Bronchial epithelial cell (primary cell): Measurements from ENCODE around the gene ZNF333. TPM values are rescaled to one million over a fixed set of nuclear protein-coding genes. Genes with fewer than 3 reads are reported as not detected.

Experiments
- DNase-seq: peaks from one replicate; pipeline ENCODE4 v3.0.0-alpha.2; 2010; ENCODE audit warnings: low read depth
- FAIRE-seq: peaks from 2 replicates; lab custom pipeline; 2011; peaks lifted over from hg19 to GRCh38; lab: Jason Lieb, UNC
- H3K27me3 ChIP-seq: 2 replicates; pipeline ENCODE4 v1.5.1; 2011; ENCODE audit warnings: low read length; ENCODE audit not compliant: control insufficient read depth, insufficient read depth
- H3K36me3 ChIP-seq: 2 replicates; pipeline ENCODE4 v1.5.1; 2011; ENCODE audit warnings: low read length; ENCODE audit not compliant: control insufficient read depth, insufficient read depth
- H3K4me3 ChIP-seq: 2 replicates; pipeline ENCODE4 v1.5.1; 2011; ENCODE audit warnings: mild to moderate bottlenecking, low read depth, low read length, control low read depth
- CTCF ChIP-seq: IDR thresholded peaks from 2 replicates; pipeline ENCODE4 v1.5.1; 2011; ENCODE audit warnings: mild to moderate bottlenecking, moderate library complexity, low read length, control low read depth, inconsistent platforms; ENCODE audit not compliant: insufficient read depth, severe bottlenecking
- total RNA-seq: library from RNA; depleted of rRNA; stranded (reverse); fragments of >200 nt; gene quantifications from 2 replicates; pipeline ENCODE4 v1.2.1, GENCODE V29; 2014

The ZNF333 gene
- total RNA-seq, 1 donor from 2014 or later: 22.9 TPM

GRCh38 chr19:14655726-14656125 lies 34.1 kb upstream of the ZNF333 start:
- DNase-seq: no peak
- Histone ChIP-seq H3K4me3 (no peak overlapping the region), H3K36me3 (no peaks in the 10 kb centered on the region), H3K27me3 (no peaks in the 10 kb centered on the region)
- TF ChIP-seq CTCF: no peak
- no peak for FAIRE-seq

- H3K27me3 ChIP-seq: no peaks in the 10 kb centered on the region
- H3K36me3 ChIP-seq: no peaks in the 10 kb centered on the region
- no peak for DNase-seq
- TF ChIP-seq CTCF: no peak
- FAIRE-seq: no peak
- no peak overlapping the region for H3K4me3 ChIP-seq
Measured at GRCh38 chr19:14659874-14660489, 29.9 kb upstream of the ZNF333 start.

GRCh38 chr19:14661372-14661924 lies 28.4 kb upstream of the ZNF333 start:
- H3K36me3 ChIP-seq: no peaks in the 10 kb centered on the region
- no peak for DNase-seq
- H3K27me3 ChIP-seq: no peaks in the 10 kb centered on the region
- FAIRE-seq: no peak
- TF ChIP-seq CTCF: no peak
- H3K4me3 ChIP-seq: no peak overlapping the region

GRCh38 chr19:14669940-14670339 lies 19.9 kb upstream of the ZNF333 start:
- TF ChIP-seq CTCF: no peak
- DNase-seq (no peak), FAIRE-seq (no peak)
- Histone ChIP-seq H3K36me3 (no peaks in the 10 kb centered on the region), H3K4me3 (no peak overlapping the region), H3K27me3 (no peaks in the 10 kb centered on the region)

DNA sequence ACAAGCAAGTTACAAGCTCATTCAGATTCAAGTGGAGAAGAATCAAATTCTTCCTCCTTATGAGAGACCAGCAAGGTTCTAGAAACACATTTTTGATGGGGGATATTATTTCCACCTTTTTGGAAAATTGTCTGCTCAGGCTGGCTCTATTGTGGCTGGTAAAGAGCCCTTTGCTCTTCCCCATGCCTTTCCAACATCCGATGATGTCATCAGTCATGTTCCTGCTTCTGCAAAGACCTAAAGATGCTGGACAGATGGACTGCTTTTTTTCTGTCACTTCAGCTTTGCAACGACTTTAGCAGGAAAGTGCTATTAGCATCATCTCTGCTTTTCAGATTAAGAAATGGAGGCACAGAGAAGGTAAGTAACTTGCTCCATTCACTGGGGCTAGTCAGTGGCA lies 19.4 kb upstream of the ZNF333 start:
- Histone ChIP-seq H3K36me3 (no peaks in the 10 kb centered on the region), H3K4me3 (no peak overlapping the region), H3K27me3 (no peaks in the 10 kb centered on the region)
- TF ChIP-seq CTCF: no peak
- DNase-seq: no peak
- no peak for FAIRE-seq

DNA sequence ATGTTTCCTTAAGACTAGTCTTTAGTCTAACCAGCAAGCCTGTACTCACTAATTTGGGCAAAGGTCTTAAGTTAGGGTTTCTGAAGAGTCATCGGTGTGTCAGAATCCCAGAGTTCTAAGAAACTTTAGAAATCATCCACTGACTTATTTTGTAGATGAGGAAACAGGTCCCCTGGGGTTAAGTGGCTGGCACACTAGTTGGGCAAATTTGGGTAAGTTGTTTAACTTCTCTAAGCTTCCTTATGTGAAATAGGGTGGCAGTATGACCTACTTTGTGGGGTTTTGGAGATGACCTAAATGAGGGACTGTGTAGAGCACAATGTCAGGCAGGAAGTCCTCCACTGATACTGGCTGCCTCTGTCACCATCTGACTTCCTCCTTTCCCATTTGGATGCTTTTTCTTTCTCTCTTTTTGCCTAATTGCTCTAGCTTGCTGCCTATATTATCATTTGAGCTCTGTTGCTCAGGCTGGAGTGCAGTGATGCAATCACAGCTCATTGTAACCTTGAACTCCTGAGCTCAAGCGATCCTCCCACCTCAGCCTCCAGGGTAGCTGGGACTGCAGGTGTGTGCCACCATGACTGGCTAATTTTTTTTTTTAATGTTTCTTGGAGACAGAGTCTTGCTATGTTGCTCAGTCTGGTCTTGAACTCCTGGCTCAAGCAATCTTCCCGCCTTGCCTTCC lies 17.5 kb upstream of the ZNF333 start:
- no peak for DNase-seq
- TF ChIP-seq CTCF: no peak
- H3K4me3 ChIP-seq: no peak overlapping the region
- no peaks in the 10 kb centered on the region for H3K27me3 ChIP-seq
- no peaks in the 10 kb centered on the region for H3K36me3 ChIP-seq
- no peak for FAIRE-seq
